Posterior vena cava (tissue), 2 donors: ENCODE data around the gene HDHD2. TPM values are rescaled to one million over a fixed set of nuclear protein-coding genes. Genes with fewer than 3 reads are reported as not detected.

Source experiments
- DNase-seq: peaks from one replicate; pipeline ENCODE4 v3.0.0-alpha.2; 2020; ENCODE audit warnings: low spot score
- intact Hi-C, 2 donors: fragments of 100-400 bp; cut with DNase I; formaldehyde crosslinking; loops; one replicate each; pipeline versions ENCODE4 v1.14.1 to v1.14.2; 2022 to 2023
- total RNA-seq, 2 donors: library from RNA; stranded (reverse); fragmentation: NEBNext Ultra II Directional; extraction: Animal tissue kit (Norgen Biotek cat#: 25700); gene quantifications; one replicate each; pipeline ENCODE4 v1.2.1, GENCODE V29; 2021
- donor health status: DM: yes; HTN: yes; CAD: no.
- donor health status: DM: yes; HTN: yes; CAD: no.

The HDHD2 gene
- total RNA-seq, 2 donors from 2014 or later = 28.7 to 30.6 TPM

DNA sequence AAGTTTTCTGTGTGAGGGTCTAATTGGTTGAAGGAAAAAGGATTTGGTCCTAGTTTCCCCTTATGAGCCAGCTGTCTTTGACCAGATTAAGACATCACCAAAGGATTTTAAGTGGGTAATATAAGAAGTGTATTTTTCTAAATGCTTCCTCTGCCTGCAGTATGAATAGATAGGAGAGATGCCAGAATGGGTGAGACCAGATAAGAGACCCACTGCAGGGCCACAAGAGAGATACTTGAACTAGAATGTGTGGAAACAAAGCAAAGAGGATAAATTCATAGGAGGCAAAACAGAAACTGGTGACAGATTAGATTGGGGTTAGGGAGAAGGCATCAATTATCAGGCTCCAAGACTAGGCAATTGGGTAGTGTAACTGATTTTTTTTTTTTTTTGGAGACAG lies 1.1 kb upstream of the HDHD2 start:
- intact Hi-C loops = no loop called here
- no peak for DNase-seq

DNA sequence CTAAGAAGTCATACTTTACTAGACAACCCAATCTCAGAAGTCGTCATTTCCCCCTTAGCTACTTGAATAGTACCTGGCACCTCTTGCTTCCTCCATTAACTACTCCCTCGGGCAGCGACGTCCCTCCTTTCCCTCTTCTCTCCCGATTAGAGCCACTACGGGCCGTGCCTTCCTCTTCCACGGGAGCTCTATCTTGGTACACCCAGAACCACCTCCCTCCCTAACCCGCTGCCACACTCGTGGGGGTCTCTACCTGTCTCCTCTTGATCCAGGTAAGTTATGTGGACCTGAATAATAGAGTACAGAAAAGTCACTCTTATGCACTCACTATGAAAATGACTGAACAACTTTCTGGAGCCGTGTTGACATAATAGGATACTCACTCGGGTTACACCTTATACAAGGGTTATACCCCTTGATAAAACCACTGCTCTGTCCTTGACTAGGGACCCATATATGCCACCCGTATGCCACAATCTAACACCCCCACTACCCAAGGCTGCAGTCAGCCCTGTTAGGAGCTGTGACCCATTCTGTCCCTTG lies 595 bp upstream of the HDHD2 start:
- intact Hi-C loops = no loop called here
- peak; percentile 76 for DNase-seq

DNA sequence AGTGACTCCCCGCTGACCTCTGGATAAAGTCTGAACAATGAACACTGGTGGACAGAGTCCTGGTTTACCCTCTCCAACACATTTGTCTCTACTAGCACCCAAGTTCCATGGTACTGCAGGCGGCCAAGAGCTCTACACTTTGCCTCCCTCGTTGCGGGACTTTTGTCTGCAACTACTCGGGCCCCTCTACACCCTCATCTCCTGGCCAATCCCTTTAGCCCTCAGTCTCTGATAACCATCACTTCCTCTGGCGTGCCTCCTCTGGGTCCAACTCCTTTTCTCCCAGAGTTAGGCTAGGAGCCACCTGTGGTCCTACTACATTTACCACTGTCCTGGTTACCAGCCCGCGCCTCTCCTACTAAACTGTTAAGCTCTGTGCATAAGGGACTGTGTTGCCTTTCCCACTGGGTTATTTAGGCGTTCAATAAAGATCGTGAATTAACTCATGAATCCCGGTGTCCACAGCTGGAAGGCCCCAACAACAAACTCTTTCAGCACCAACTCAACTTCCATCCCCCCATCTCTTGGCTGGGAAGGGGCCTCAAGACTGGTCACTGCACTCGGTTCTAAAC lies 757 bp downstream of the HDHD2 start:
- intact Hi-C loops = no loop called here
- no peak for DNase-seq

DNA sequence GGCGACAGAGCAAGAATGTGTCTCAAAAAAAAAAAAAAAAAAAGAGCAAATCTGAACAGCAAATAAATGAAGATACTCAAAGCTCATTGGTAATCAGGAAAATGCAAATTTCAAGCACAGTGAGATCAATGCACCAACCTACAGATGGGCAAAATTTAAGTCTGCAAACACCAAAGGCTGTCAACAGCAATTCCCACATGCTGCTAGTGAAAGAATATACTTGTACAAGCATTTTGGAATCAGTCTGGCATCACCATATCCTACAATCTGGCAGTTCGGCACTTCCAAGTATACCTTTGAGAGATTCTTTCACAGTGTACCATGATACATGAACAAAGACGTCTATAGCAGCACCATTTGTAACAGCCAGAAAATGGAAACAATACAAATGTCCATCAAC lies 4.1 kb downstream of the HDHD2 start:
- no peak for DNase-seq
- intact Hi-C loops = no loop called here

DNA sequence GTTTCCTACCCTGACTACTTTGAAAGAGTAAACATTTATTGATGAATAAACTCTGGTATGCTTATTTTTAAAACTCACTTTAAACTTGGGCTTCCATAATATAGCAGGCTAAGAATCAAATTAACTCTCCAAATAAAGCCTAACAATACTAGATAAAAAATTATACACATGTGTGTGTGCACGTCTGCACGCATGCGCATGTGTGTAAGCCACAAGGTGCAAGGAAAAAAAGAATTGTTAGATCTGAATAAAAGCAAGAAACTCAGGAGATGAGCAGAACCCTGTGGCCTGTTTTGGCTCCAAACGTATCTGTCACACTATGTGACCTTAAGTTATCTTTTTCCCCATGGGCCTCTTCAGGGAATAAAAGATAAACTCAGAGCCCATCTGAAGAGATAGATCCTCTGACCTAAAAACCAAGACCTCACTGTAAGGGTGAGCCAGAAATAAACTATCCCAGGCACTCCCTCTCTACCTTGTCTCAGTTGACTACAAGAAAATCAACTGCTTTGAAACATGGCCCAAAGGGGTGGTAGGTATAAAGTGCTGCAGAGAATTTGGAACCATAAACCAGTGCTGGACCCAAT lies 6.3 kb downstream of the HDHD2 start:
- intact Hi-C loops = no loop called here
- no peak for DNase-seq

DNA sequence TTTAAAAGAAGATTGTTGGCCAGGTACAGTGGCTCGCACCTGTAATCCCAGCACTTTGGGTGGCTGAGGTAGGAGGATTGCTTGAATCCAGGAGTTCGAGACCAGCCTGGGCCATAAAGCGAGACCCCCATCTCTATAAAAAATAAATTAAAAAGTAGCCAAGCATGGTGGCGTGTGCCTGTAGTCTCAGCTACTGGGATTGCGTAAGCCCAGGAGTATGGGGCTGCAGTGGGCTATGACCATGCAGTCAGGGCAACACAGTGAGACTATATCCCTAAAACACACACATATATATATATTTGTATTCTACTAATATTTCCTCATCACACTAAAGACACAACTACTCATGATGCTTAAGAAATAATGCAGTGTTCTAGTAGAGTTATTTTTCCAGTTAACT lies 7.1 kb downstream of the HDHD2 start:
- intact Hi-C loops = no loop called here
- no peak for DNase-seq

DNA sequence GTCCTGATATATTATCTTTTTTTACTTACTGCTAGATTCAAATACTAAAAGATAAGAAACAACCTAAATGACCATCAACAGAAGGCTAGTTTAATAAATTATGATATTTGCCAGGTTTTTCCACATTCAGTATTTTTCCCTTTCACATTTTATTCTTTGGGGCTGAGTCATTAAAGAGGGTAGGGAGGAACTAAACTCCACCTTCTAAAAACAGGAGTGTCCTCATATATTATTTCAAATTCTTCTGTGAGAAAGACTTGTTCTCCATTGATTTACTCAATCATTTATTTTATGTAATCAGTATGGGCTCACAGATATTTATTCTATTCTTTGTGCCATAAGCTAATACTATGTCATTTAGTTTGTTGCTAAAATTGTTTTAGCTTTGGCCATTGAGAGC lies 9.0 kb downstream of the HDHD2 start:
- DNase-seq = no peak
- intact Hi-C loops = no loop called here

DNA sequence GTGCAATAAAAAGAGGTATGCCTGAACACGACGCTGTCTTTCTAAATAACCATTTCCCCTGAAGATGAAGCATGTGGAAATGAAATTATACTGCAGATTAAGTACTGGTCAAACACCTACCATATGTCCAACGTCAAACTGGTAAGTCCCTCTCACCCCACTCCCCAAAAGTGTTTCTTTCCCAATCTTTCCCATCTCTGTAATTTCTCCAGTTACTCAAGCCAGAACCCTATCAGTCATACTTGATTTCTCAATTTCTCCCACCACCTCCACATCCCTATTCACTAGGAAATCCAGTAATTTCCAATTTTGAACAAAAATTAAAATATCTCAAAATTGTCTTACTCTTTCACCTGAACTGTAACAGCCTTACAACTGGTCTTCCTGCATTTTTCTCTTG lies 29.2 kb downstream of the HDHD2 start:
- intact Hi-C loops = no loop called here
- no peak for DNase-seq

DNA sequence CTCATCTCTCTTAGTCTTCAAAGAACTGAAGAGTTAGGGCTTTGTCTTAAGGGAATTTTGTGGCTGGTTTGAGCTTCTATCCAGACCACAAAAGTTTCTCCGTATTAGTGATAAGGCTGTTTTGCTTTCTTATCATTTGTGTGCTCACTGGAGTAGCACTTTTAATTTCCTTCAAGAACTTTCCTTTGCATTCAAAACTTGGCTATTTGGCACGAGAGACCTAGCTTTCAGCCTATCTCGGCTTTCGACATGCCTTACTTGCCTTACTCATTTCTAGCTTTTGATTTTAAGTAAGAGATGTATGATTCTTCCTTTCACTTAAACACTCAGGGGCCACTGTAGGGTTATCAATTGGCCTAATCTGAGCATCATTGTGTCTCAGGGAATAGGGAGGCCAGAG lies 29.9 kb downstream of the HDHD2 start:
- no peak for DNase-seq
- intact Hi-C loops = no loop called here

DNA sequence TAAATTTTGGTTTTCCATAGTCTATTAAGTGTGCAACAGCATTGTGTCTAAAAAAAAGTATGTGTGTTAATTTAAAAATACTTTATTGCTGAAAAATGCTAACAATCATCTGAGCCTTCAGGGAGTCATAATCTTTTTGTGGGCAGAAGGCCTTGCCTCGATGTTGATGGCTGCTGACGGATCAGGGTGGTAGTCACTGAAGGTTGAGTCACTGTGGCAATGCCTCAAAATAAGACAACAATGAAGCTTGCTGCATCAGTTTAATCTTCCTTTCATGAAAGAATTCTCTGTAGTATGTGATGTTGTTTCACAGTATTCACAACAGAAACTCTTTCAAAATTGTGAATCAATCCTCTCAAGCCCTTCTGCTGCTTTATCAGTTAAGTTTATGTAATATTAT lies 31.3 kb downstream of the HDHD2 start:
- DNase-seq = no peak
- intact Hi-C loops = no loop called here

DNA sequence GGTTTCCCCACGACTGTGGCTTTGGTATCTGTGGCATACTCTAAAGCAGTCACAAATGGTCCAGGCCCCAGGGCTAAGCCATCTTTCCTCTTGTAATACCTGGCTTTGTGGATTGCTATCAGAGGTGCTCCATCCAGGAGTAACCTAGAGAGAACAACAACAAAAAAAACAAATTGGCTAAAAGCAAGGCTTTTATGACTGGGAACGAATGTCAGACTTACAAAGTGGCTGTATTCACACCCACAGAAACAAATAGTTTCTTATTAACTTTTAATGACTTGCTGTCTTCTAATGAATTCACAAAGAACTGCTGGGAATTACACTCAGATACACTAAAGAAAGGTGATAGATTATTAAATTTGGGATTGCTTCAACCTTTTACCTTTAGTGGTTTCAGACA lies 35.1 kb downstream of the HDHD2 start:
- intact Hi-C loops = no loop called here

DNA sequence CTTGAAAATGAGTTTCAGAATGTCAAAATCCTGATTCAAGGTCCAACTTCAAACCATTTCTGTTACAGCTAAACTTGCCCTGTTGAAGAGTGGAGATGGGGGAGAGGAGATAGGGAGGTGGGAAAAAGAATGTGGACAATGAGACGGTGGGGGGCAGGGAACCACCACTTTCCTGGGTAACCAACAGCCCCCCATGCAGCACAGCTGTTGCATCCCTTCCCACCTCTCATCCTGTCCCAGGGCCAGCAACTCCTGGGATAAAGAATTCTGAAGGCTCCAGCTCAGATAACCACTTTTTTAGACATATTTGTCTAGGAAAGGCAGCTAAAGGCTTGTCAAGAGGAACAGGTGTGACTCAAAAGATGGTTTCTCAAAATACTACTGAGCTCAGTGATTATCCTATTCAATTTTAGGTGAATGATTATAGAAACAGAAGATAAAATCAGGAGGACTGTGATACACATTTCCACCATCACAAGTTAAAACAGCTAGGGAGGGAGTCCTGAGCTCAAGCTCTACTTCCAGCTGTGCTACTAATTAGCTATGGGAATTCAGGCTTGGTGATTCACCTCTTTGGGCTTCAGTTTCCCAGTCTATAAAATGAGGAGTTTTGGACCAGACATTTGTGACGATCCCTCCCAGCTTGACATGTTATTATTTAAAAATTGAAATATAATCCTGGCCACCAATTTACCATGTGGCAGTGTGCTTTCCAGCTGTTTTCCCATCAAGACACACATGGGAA lies 36.3 kb downstream of the HDHD2 start:
- intact Hi-C loops = loop anchor here in 1 of 2 donors (5.0 kb wide), 1 partner anchor 247 kb away; no protein-coding TSS in a partner anchor
- no peak for DNase-seq

More for the DNA sequence above, 35.1 kb downstream of the HDHD2 start:
- no peak for DNase-seq

DNA sequence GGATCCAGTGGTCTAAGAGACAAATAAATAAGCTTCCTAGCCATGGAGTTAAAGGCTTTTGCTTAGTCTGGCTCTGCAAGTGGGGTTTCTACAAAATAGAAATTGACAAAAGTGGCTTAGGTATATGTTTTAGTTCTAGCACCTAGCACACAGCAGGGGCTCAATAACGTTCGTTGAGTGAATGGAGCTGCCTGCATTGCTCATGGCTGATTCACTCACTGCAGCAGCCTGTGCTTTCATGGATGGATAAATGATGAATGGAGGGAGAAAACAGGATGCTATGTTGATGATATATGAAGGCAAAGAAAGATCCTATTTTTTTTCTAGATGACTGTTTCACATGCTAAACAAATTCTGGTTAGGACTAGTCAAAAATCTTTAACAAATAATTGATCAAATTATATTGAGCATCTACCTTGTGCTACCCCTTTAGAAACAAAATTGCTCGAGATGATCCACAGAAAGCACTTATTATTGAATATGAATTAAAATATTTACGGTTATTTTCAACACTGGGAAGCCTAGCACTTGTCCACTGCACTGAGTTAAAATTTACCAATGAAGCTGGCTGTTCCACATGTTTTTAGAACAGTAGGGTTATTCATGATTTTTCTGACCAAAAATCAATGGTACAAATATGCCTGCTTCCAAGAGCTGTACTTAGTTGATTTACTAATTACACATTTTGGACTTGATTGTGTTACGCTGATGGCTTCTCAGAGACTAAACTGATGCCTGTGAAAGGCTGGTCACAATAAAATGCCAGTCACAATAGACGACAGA lies 39.6 kb downstream of the HDHD2 start:
- DNase-seq = no peak
- intact Hi-C loops = loop anchor here in 1 of 2 donors (5.0 kb wide), 1 partner anchor 243 kb away; no protein-coding TSS in a partner anchor

DNA sequence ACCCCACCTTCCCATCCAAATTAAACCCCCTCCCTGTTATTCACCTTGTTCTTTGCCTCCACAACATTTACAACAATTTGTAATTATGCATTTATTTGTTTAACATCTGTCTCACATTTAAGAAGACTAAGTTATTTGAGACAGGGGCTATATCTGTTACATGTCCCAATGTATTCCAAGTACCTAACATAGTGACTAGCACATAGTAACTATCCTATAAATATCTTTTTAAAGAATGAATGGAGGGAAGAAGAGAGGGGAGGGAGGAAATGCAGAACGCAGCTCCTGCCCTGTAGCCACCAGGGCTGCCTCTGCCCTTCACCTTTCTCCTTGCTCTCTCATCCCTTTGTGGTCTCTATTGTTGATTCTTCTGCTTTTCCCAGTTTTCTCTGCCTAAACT lies 40.6 kb downstream of the HDHD2 start:
- no peak for DNase-seq
- intact Hi-C loops = loop anchor here in 1 of 2 donors (5.0 kb wide), 1 partner anchor 242 kb away; no protein-coding TSS in a partner anchor

DNA sequence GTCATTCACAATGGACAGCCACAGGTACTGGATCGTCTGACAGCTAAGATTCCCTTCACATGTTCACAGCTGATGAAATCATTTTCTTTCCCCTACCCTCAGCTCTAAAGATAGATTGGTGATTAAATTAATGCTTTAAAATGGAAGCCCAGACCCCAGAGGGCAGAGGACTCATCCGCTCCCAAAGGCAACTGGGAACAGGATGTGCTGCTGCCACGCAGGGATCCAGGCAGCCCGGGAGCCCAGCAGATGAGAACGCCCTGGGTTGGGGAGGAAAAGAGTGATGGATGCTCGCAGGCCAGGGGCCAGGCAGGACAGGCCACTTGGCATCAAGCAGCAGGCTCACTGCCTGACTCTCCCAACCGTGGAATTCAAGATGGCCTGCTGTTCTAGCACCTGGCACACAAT lies 41.3 kb downstream of the HDHD2 start:
- DNase-seq = no peak
- intact Hi-C loops = no loop called here

DNA sequence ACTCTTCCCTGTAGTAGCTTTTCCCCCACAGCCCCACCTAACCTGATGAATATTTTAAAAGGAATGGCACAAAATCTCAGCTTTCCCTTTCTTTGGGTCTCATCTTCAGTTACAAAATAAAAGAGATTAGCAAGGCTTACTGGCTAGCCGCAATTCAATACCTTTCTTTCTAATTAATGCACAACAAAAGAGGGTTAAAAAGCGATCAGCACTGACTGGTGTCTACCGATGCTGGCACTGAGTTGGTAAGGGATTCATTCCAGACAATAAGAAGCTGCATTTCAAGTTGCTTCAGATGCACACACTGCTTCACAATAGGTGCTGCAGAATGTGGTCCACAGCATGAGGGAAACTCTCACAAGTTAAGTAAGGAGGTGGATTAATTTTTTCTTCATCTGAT lies 41.9 kb downstream of the HDHD2 start:
- intact Hi-C loops = no loop called here
- DNase-seq = no peak

DNA sequence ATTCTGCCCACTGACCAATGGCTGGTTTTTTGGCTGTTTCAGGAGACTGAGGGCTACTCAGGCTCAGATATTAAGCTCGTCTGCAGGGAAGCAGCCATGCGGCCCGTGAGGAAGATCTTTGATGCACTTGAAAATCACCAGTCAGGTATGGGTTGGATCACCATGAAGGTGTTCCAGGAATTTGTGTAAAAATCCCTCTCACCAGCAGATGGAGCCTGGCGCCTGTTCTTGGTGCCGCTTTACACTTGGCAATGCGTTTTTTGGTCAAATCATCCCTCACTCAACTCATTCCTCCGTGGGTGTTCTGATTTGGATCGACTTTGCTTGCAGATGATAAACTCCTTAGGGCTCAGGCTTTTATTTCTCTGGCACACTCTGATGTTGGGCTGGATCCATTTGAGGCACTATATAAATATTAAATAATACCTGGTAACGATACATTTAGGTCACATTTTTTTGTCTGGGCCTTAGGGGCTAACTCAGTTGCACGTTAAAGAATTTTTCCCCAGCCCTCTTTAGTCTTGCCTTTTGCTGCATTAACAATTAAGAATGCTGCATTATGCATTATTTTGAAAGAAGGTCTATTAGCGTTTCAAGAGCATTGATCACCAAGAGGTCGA lies 50.0 kb downstream of the HDHD2 start:
- intact Hi-C loops = no loop called here
- no peak for DNase-seq

DNA sequence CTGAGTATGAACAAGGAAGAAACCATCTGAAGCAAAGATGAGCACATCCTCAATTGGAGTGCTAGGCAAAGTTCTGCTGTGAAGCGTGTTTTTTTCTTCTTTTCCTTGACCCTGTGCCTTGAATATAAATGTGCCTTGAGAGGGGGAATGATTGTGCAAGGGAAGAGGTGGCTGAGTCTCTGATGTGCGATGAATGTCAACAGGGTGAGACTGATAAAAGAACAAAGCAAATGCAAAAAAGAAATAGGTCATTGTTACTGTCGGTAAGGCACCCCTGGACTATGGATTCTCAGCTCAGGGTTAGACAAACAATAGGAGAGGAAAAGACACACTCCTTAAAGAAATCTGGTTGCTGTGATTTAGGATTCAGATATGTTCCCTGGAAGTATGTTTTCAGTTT lies 54.5 kb downstream of the HDHD2 start:
- intact Hi-C loops = loop anchor here (5.0 to 10.0 kb wide), 3 partner anchors 111 to 931 kb away; no protein-coding TSS in a partner anchor
- no peak for DNase-seq

DNA sequence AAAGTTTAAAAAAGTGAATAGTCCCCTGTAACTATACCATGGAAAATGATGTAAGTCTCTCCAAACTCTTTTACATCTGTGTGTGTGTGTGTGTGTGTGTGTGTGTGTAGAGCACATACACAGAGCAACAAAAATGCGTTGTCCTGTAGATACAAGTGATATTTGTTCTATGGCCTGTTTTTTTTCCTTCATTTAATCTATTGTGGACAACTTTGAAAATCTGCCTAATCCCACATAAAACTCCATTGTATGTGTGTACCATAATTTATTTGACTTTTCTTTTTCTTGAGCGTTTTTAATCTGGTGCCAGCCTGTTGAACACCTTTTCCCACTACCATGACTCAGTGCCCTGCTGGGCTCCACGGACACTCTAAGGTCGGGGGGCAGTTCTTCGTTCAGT lies 62.6 kb downstream of the HDHD2 start:
- no peak for DNase-seq

More for the DNA sequence above, 62.6 kb downstream of the HDHD2 start:
- intact Hi-C loops = no loop called here
